Loucy (cell line): ENCODE data around the gene MAB21L4.

Source experiments
- CTCF ChIP-seq: fragments of 200-600 bp; sonication (generic); conservative IDR thresholded peaks from 2 replicates; pipeline ENCODE4 v1.5.1; 2014; ENCODE audit warnings: mild to moderate bottlenecking, antibody characterized with exemption, low read length
- EZH2phosphoT487 ChIP-seq: fragments of 200-600 bp; IDR thresholded peaks from 2 replicates; pipeline ENCODE4 v1.6.1; 2018; ENCODE audit warnings: antibody characterized with exemption, mild to moderate bottlenecking, moderate library complexity, borderline replicate concordance

DNA sequence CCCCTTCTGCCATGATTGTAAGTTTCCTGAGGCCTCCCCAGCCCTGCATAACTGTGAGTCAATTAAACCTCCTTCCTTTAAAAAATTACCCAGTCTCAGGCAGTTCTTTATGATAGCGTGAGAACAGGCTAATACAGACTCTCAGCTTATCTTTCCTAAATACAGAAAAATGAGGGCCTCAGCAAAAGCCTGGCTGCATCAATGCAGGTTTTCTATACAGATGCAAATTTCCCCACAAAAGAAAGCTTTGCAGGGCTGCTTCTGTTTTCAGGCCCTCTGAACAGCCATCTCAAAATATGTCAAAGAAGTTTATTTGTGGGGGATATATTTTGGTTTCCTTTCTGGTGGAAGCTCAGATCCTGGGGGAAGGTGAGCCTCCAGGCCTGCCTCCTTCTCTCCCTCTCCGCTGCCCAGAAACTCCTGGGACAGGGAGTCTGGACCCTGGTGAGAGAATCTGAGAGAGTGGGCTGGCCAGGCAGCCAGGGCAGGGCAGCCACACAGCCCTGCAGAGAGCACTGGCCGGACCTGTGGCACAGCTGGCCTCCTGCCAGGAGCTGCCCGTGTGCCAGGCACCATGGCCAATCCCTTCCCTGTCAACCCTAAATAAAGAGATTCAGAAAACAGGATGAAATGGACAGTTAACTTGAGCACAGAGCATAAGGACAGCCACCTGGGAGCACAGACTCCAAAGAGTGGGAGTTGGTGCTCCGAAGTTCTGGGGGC lies 48.9 kb downstream of the MAB21L4 start:
- TF ChIP-seq CTCF: no peak
- TF ChIP-seq EZH2phosphoT487: no peak
